Peyer's patch (tissue), 4 donors: ENCODE data around the gene PYGB. TPM values are rescaled to one million over a fixed set of nuclear protein-coding genes. Genes with fewer than 3 reads are reported as not detected.
A peak's percentile ranks its signal among the peaks of the same experiment; 100 is the strongest.

ENCODE experiments used
- DNase-seq, 3 donors: peaks; one replicate each; pipeline ENCODE4 v3.0.0-alpha.2; 2017 to 2019
- H3K27ac ChIP-seq, 4 donors: fragments of 200-600 bp; sonication (generic); one replicate each; pipeline ENCODE4 v1.5.1; 2016 to 2019
- H3K27me3 ChIP-seq, 2 donors: fragments of 200-600 bp; sonication (generic); one replicate each; pipeline ENCODE4 v1.5.1; 2019
- H3K36me3 ChIP-seq, 3 donors: fragments of 200-600 bp; sonication (generic); one replicate each; pipeline ENCODE4 v1.5.1; 2016 to 2019
- H3K4me1 ChIP-seq, 4 donors: fragments of 200-600 bp; sonication (generic); one replicate each; pipeline ENCODE4 v1.5.1; 2016 to 2019
- H3K4me3 ChIP-seq, 4 donors: fragments of 200-600 bp; sonication (generic); 1 replicate in 3 of 4; 2 replicates in 1 of 4; pipeline ENCODE4 v1.5.1; 2016 to 2019; ENCODE audit warnings: mild to moderate bottlenecking in 1 of 4
- H3K9me3 ChIP-seq, 4 donors: fragments of 200-600 bp; sonication (generic); one replicate each; pipeline ENCODE4 v1.5.1; 2016 to 2019; ENCODE audit warnings: mild to moderate bottlenecking in 1 of 4
- CTCF ChIP-seq, 6 experiments: fragments of 450-650 bp in 4 of 6; fragments of 200-600 bp in 2 of 6; sonication (generic) in 1 of 6; IDR thresholded peaks; one replicate each; pipeline ENCODE4 v1.5.1; 2017 to 2019; ENCODE audit warnings: antibody characterized with exemption in 6 of 6, mild to moderate bottlenecking in 3 of 6, moderate library complexity in 1 of 6
- POLR2A ChIP-seq, 2 donors: fragments of 450-650 bp; IDR thresholded peaks; one replicate each; pipeline ENCODE4 v1.5.1; 2017; ENCODE audit warnings: antibody characterized with exemption in 2 of 2, mild to moderate bottlenecking in 2 of 2, moderate library complexity in 2 of 2
- total RNA-seq, 4 donors: library from RNA; depleted of rRNA; stranded (reverse); fragments of >200 nt; gene quantifications; one replicate each; pipeline ENCODE4 v1.1.0, GENCODE V29; 2016

The PYGB gene
- 100 to 1,000 TPM in 2 of 4 donors, 10 to 100 TPM in 2; 88.3 to 154 (median 124) TPM for total RNA-seq

- Histone ChIP-seq H3K4me1 (peaks cover 0 to 49% (median 4%) of the 10 kb centered on the region in 4 donors), H3K4me3 (peak within 1 kb of the TSS; percentile 88 to 95 (median 90))
Measured at GRCh38 chr20:25247956-25248785, at the start of gene PYGB. Gene PYGB (plus strand): TSS chr20:25248085. CDS start chr20:25248179, 94 bp downstream.

GRCh38 chr20:25198663-25199383 lies 49.1 kb upstream of the PYGB start:
- DNase-seq = no peak

More at GRCh38 chr20:25247956-25248785, at the start of gene PYGB:
- DNase-seq = peak; percentile 69 to 91 (median 87)
- peak in 1 of 6 experiments; percentile 2 for TF ChIP-seq CTCF (IDR thresholded peaks at IDR 0.05)
- peak; percentile 85 to 96 for TF ChIP-seq POLR2A (IDR thresholded peaks at IDR 0.05)
- H3K27me3 ChIP-seq = no peaks in the 10 kb centered on the region
- H3K27ac ChIP-seq = peak within 1 kb of the TSS; percentile 82 to 98 (median 94)
- H3K36me3 ChIP-seq = no peaks in the 10 kb centered on the region
- no peaks in the 10 kb centered on the region for H3K9me3 ChIP-seq

GRCh38 chr20:25199473-25200260 lies 48.2 kb upstream of the PYGB start:
- H3K4me1 ChIP-seq = peaks cover 0 to 30% (median 11%) of the 10 kb centered on the region in 4 donors
- H3K4me3 ChIP-seq = no peak overlapping the region
- no peak overlapping the region for H3K27ac ChIP-seq
- H3K36me3 ChIP-seq = no peaks in the 10 kb centered on the region
- no peak for DNase-seq
- no peaks in the 10 kb centered on the region for H3K9me3 ChIP-seq
- TF ChIP-seq POLR2A (IDR thresholded peaks at IDR 0.05) (no peak), CTCF (IDR thresholded peaks at IDR 0.05) (no peak)
- H3K27me3 ChIP-seq = no peaks in the 10 kb centered on the region

More at GRCh38 chr20:25198663-25199383, 49.1 kb upstream of the PYGB start:
- Histone ChIP-seq H3K4me1 (peaks cover 0 to 30% (median 11%) of the 10 kb centered on the region in 4 donors), H3K36me3 (no peaks in the 10 kb centered on the region), H3K4me3 (no peak overlapping the region), H3K27me3 (no peaks in the 10 kb centered on the region), H3K27ac (no peak overlapping the region), H3K9me3 (no peaks in the 10 kb centered on the region)
- TF ChIP-seq POLR2A (IDR thresholded peaks at IDR 0.05) = no peak
- no peak for TF ChIP-seq CTCF (IDR thresholded peaks at IDR 0.05)

GRCh38 chr20:25203089-25203488 lies 44.8 kb upstream of the PYGB start:
- DNase-seq = no peak
- H3K36me3 ChIP-seq = peaks cover 0 to 7% (median 0%) of the 10 kb centered on the region in 3 donors
- H3K9me3 ChIP-seq = no peaks in the 10 kb centered on the region
- TF ChIP-seq CTCF (IDR thresholded peaks at IDR 0.05) (no peak), POLR2A (IDR thresholded peaks at IDR 0.05) (no peak)
- H3K27ac ChIP-seq = no peak overlapping the region
- H3K4me1 ChIP-seq = peaks cover 0 to 10% (median 0%) of the 10 kb centered on the region in 4 donors
- H3K27me3 ChIP-seq = no peaks in the 10 kb centered on the region
- H3K4me3 ChIP-seq = no peak overlapping the region

GRCh38 chr20:25203871-25204320 lies 44.0 kb upstream of the PYGB start:
- no peak overlapping the region for H3K27ac ChIP-seq
- H3K9me3 ChIP-seq = no peaks in the 10 kb centered on the region
- H3K36me3 ChIP-seq = peaks cover 0 to 7% (median 0%) of the 10 kb centered on the region in 3 donors
- no peak overlapping the region for H3K4me3 ChIP-seq
- peaks cover 0 to 10% (median 0%) of the 10 kb centered on the region in 4 donors for H3K4me1 ChIP-seq
- no peak for TF ChIP-seq POLR2A (IDR thresholded peaks at IDR 0.05)
- TF ChIP-seq CTCF (IDR thresholded peaks at IDR 0.05) = no peak
- H3K27me3 ChIP-seq = no peaks in the 10 kb centered on the region
- DNase-seq = no peak
